GM19468 (cell line): ENCODE measurements around the gene RNF13.
"Not testable (repeated sequence)": the region's sequence is repeated elsewhere in the genome, so short reads cannot be mapped to it uniquely, and the experiment has no call there.

Experiments
- ATAC-seq: cut with Tn5 transposase; IDR thresholded peaks from one replicate; pipeline ENCODE4 v1.9.1; 2021; ENCODE audit warnings: mild to moderate bottlenecking, moderate library complexity, moderate number of reproducible peaks; ENCODE audit not compliant: unreplicated experiment; ENCODE audit errors: extremely low read depth

RNF13 gene

GRCh38 chr3:149975919-149976318 is 162.9 kb downstream of the RNF13 start:
- no peak for ATAC-seq

DNA sequence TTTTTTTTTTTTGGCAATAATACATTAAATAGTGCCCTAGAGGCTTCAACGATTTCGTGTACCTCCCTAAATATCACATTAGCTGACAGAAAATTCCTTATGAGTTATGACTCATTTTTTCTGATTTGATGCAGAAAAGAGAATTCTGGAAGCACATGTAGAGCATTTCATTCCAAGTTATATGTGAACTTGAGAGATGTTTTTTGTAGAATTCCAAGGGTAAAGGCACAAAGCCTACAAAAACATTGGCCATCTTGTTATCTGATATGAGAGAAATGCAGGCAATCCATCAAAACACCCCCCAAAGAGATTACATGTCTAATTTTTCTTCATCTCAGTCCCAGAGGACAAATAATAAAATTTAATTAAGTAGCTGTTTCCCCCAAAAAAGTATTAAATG is 164.4 kb downstream of the RNF13 start:
- ATAC-seq: no peak

DNA sequence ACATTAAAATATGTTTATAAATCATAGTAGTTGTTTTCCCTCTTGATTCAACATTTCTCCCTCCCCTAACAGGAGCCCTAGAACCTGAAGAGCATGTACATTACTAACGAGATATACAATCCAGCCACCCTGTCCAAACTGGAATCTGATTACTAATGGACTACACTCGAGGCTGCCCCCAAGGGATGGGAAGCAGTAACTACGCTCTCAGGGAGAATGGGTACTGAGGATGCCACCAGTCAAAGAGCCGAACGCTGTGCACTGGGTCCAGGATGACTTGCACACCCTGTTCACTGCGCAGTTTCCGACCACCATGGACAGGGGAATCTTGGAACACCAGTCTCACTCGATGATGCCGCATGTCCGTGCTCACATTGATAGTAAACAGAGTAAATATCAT is 169.0 kb downstream of the RNF13 start:
- ATAC-seq: not testable (repeated sequence)

DNA sequence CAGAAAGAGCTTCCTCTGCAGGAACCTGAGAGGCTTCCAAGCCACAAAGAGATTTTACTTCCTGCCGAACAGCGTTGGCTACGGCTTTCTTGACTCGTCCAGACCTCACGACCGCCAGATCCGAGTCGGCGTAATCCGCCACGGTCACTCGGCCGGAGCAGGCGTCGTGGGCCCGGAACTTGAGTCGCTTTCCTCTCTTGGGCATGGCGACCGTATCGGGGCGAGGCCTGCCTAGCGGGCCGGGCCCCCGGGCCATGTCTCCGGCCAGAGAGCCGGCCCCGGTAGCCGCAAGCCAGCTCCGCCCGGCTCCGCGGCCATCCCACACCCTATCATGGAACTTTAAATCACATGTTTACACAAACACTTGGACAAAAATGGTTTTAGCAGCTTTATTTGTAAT is 170.0 kb downstream of the RNF13 start:
- ATAC-seq: not testable (repeated sequence)

GRCh38 chr3:149983628-149984027 is 170.6 kb downstream of the RNF13 start:
- ATAC-seq: no peak

- ATAC-seq: no peak
Measured at GRCh38 chr3:149989307-149989706, 176.3 kb downstream of the RNF13 start.

GRCh38 chr3:149990423-149990948 is 177.5 kb downstream of the RNF13 start:
- no peak for ATAC-seq

DNA sequence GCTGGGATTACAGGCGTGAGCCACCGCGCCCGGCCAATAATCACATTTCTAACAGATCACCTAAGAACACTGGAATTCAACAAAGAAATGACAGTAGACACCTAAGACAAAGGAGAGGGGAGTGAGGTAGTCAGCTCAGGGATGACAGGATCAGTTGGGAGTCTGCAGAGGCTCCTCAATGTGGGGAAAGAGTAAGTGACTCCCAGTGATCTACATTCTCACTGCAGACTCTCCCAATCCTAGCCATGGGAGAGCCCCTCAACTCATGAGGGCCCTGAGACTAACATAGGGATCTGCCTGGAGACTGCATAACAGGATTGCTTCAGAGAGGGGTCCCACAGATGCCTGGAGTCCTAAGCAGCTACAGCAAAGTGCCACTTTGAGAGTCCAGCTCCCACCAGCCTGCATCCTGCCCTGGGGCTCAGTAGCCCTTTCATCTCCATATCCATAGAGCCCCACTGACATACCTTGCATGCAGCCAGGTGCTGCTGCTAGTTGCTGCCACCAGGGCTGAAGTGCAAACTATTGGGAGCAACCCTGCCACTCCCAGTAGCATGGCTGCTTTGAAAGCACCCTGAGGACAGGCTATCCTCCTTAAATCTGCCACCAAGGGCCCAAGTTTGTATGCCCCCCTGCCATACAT is 179.5 kb downstream of the RNF13 start:
- ATAC-seq: no peak

DNA sequence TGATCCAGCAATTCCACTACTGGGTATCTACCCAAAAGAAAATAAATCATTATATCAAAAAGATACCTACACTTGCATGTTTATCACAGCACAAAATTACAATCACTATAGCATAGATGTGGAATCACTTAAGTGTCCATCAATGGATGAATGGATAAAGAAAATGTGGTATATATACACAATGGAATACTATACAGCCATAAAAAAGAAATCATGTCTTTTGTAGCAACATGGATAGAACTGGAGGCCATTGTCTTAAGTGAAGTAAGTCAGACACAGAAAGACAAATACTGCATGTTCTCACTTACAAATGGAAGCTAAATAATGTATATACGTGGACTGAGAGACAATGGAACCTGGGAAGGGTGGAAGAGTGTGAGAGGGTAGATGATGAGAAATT is 185.9 kb downstream of the RNF13 start:
- ATAC-seq: no peak

DNA sequence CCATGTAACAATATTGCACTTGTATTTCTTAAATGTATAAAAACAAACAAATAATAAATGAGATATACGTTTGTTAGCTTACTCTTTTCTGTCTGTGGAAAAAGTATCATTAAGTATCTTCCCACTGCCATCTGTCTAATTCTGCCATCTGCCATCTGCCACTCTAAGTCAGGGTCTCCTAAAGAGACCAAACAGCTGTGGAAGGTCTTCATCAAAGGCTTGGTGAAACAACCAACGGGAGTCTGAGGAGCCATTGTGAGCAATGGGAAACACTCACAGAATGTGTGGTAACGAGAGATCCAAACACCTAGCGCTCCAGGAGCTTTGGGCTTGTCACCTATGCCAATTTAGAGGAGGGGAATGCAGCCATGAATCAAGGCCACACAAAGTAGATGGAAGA is 186.4 kb downstream of the RNF13 start:
- ATAC-seq: no peak

- ATAC-seq: no peak
Measured at GRCh38 chr3:150000641-150001040, 187.6 kb downstream of the RNF13 start.

- ATAC-seq: no peak
Measured at GRCh38 chr3:150005243-150006112, 192.5 kb downstream of the RNF13 start.

DNA sequence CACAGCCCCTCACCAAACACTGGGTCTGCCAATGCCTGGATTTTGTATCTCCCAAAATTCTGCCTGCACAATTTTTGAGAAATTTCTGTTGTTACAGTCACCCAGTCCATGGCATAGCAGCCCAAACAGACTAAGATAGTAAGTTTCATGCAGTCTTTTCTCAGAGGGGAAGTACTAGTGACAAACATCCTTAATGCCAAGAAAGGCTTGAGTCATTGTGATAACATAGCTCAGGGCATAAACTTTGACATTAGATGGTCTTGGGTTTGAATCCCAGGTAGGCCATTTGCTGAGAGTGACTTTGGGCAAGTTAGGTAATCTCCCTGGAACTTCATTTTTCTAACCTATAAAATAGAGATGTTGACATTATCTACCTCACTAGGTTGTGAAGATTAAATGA is 193.8 kb downstream of the RNF13 start:
- ATAC-seq: no peak
